ENCODE measurements around the gene C6orf58. TPM values are rescaled to one million over a fixed set of nuclear protein-coding genes. Genes with fewer than 3 reads are reported as not detected.

C6orf58 gene
- total RNA-seq (not detected), polyA plus RNA-seq (not detected), total RNA-seq (0 to 0.42 (median 0.06) reads per million in 6 experiments)

DNA sequence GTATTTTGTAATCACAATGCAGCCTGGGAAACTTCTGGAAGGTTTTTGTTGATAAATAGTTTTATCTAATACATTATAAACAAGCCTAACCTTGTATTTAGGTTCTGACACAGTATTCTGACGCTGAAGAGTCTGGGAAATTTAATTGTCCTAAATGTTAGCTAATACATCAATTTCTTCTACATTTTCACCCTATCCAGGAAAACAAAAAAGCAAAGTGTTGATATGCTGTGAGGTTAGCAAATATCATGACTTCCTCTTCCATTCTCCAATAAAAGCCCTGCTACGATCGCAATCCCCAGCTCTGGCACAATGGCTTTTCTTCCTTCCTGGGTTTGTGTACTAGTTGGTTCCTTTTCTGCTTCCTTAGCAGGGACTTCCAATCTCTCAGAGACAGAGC lies at the start of gene C6orf58:
C6orf58 (plus strand) TSS at position 301 of the 400 bp plus-strand sequence; CDS start at position 313, 12 bp downstream.
- DNase-seq (no peak), ATAC-seq (no peak)
- Mint-ChIP-seq H3K27me3 (peaks cover 8 to 24% (median 11%) of the 10 kb centered on the region in 5 donors), H3K36me3 (no peaks in the 10 kb centered on the region), H3K27ac (peak within 1 kb of the TSS in 1 of 10 donors; percentile 2), H3K4me3 (no peak within 1 kb of the TSS), H3K9me3 (no peaks in the 10 kb centered on the region), H3K4me1 (peaks cover 0 to 2% (median 0%) of the 10 kb centered on the region in 4 donors)
- POLR2A ChIA-PET: no interaction called here

DNA sequence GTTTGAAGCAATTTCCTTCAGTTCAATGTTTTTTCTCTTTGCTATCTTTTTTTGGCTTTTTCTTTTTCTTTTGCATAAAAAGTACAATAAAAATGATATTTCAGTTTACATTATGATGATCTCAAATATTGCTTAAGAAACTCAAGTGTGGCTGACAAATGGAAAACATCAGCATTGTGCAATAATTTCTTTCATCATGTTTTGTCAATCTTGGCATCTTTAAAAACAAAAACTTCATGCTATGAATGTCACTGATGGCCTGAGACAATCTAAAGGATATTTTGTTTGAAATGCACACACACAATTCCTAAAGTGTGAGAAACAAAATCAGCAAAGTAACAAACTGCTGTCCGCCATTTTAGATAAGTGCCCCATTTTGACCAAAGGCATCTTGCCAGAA lies 44.0 kb upstream of the C6orf58 start:
- Mint-ChIP-seq H3K4me1 (no peaks in the 10 kb centered on the region), H3K27me3 (peaks cover 20 to 28% (median 24%) of the 10 kb centered on the region in 5 donors), H3K36me3 (no peaks in the 10 kb centered on the region), H3K27ac (no peak overlapping the region), H3K9me3 (no peaks in the 10 kb centered on the region), H3K4me3 (no peak overlapping the region)
- no peak for DNase-seq
- no peak for ATAC-seq
- POLR2A ChIA-PET: no interaction called here

DNA sequence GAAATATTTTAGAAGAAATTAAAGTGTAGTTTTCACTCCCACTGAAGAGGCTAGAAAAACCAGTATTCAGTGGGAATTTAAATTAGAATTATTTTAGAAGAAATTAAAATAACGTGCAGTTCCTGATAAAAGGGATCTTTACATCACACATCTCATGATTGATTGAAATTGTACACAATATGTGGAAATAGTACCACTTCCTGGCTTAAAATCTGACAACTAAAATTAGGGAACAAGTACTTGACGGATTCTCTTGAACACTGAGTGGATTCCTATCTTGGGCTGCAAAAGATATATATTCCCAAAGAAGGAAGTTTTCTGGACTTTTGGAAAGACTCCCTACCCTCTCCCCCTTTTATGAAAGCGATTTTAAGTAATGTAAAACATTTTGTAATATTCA lies 43.2 kb upstream of the C6orf58 start:
- no peak for ATAC-seq
- POLR2A ChIA-PET: no interaction called here
- H3K4me1 Mint-ChIP-seq: no peaks in the 10 kb centered on the region
- peaks cover 13 to 24% (median 21%) of the 10 kb centered on the region in 5 donors for H3K27me3 Mint-ChIP-seq
- H3K4me3 Mint-ChIP-seq: no peak overlapping the region
- H3K27ac Mint-ChIP-seq: no peak overlapping the region
- no peaks in the 10 kb centered on the region for H3K36me3 Mint-ChIP-seq
- no peaks in the 10 kb centered on the region for H3K9me3 Mint-ChIP-seq
- DNase-seq: no peak

DNA sequence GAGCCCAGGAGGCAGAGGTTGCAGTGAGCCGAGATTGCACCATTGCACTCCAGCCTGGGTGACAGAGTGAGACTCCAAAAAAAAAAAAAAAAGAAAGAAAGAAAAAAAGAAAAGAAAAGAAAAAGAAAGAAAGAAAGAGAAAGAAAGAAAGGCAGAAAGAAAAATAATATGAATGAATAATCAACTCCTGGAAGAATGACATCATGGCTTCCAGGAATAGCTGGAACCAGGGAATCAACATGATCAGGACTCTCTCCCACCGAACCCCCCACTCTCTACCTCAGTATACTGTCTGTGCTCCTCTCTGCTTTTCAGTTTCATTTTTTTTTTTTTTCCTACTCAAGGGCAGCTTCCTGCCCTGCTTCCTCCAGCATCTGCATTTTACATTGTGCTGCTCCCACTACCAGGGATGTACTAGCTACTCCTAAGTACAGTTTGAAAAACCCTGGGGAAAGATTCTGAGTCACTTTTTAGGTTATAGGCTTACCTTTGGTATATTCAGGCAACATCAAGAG lies 38.2 kb upstream of the C6orf58 start:
- Mint-ChIP-seq H3K27me3 (peaks cover 13 to 21% (median 20%) of the 10 kb centered on the region in 5 donors), H3K27ac (no peak overlapping the region), H3K9me3 (no peaks in the 10 kb centered on the region), H3K36me3 (no peaks in the 10 kb centered on the region), H3K4me1 (peaks cover 0 to 2% (median 0%) of the 10 kb centered on the region in 4 donors), H3K4me3 (no peak overlapping the region)
- DNase-seq: no peak
- no peak for ATAC-seq
- POLR2A ChIA-PET: interaction anchor here (0.7 kb wide), 2 partner anchors 62 to 906 kb away, joined by 5 to 7 read pairs; no protein-coding TSS in a partner anchor

DNA sequence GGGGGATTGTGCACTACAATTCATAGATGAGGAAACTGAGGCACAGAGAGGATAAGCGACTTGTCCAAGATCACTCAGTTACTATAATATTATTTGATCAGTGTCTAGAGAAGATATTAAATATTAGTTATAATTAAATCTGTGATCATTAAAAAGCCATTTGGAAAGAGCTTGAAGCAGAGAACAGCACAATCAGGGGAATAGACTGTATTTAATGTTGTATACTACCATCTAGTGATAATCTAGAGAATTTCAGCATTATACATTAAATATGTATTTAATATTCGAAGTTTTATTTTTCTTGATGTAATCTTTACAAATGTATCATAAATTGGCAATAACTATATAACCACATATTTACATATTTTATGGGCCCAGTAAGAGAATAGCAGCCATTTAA lies 37.7 kb upstream of the C6orf58 start:
- no peaks in the 10 kb centered on the region for H3K36me3 Mint-ChIP-seq
- H3K27me3 Mint-ChIP-seq: peaks cover 13 to 21% (median 17%) of the 10 kb centered on the region in 5 donors
- no peak overlapping the region for H3K27ac Mint-ChIP-seq
- no peaks in the 10 kb centered on the region for H3K9me3 Mint-ChIP-seq
- POLR2A ChIA-PET: interaction anchor here (0.7 kb wide), 1 partner anchor 62 kb away, joined by 5 read pairs; no protein-coding TSS in a partner anchor
- DNase-seq (peak in 2 of 10 donors; percentile 18 to 22), ATAC-seq (no peak)
- no peak overlapping the region for H3K4me3 Mint-ChIP-seq
- peaks cover 0 to 2% (median 0%) of the 10 kb centered on the region in 4 donors for H3K4me1 Mint-ChIP-seq

DNA sequence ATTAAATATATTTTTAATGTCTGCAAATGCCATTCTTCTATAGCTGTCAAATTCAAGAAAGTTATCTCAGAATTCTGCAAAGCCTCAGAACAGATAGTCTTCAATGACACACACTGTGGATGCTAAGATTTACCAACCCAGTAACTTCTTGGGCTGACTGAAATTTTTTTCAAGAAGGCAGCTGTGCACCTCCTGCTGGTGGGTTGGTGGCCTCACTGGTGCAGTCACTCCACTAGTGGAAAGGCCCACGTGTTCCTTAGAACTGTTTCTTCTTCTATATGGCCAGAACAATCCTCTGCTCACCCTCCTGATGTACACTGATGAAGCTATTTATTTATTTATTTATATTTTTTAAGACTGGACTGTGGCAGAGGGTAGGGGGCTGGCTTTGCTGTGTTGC lies 29.8 kb upstream of the C6orf58 start:
- Mint-ChIP-seq H3K27ac (no peak overlapping the region), H3K4me3 (no peak overlapping the region), H3K36me3 (no peaks in the 10 kb centered on the region), H3K27me3 (peaks cover 7 to 30% (median 13%) of the 10 kb centered on the region in 5 donors), H3K4me1 (no peaks in the 10 kb centered on the region), H3K9me3 (no peaks in the 10 kb centered on the region)
- DNase-seq (peak in 1 of 10 donors; percentile 2), ATAC-seq (no peak)
- POLR2A ChIA-PET: no interaction called here

DNA sequence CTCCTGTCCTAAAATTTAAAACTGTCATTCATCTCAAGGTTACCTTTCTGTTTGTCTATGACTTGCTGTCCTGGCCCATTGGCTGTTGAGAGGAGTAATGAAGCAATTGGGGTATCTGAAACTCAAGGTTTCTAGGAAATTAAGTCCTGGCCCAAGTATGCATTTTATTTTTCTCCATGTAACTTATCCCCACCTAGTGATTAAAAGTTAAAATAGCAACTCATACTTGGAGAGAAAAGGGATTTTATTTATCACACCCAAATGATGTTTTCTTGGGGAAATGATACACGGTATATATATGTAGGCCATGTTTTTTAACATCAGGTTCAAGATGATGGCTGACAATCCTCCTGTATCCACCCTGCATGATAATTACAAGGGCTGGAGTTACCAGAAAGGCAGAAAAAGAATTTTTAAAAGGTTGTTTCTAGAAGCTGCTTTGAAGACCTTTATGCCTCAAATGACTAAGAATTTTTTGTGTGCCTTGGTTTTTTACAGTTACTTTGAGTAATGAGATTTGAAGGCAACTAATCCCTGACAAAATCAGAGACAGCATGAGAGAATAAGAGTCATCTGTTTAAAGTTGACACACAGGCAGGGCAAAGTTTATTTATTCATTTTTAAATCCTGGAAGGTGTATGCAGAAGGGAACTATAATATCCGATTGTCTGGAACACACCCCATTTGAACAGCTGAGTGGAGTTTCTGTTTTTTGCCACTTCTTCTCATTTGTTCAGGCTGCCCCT lies 28.9 kb upstream of the C6orf58 start:
- peaks cover 10 to 34% (median 13%) of the 10 kb centered on the region in 5 donors for H3K27me3 Mint-ChIP-seq
- H3K36me3 Mint-ChIP-seq: no peaks in the 10 kb centered on the region
- no peak overlapping the region for H3K4me3 Mint-ChIP-seq
- POLR2A ChIA-PET: no interaction called here
- no peak overlapping the region for H3K27ac Mint-ChIP-seq
- DNase-seq (no peak), ATAC-seq (no peak)
- H3K9me3 Mint-ChIP-seq: no peaks in the 10 kb centered on the region
- no peaks in the 10 kb centered on the region for H3K4me1 Mint-ChIP-seq

DNA sequence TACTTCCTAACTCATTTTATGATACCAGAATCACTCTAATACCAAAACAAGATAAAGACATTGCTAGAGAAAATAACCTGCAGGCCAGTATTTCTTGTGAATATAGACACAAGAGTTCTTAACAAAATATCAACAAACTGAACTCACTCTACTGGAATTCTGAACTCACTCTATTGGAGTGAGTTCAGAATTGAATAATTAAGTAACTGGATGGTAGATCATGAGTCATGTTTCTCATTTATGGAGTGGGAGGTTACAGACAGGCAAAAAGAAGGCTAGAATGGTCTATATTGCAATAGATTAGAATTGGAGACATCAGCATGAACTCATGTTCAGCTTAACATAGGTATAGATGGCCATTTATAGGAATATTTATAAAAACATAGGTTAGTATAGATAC lies 26.6 kb upstream of the C6orf58 start:
- DNase-seq (no peak), ATAC-seq (no peak)
- Mint-ChIP-seq H3K27ac (no peak overlapping the region), H3K36me3 (no peaks in the 10 kb centered on the region), H3K4me3 (no peak overlapping the region), H3K9me3 (no peaks in the 10 kb centered on the region), H3K4me1 (no peaks in the 10 kb centered on the region), H3K27me3 (peaks cover 7 to 34% (median 11%) of the 10 kb centered on the region in 5 donors)
- POLR2A ChIA-PET: no interaction called here

DNA sequence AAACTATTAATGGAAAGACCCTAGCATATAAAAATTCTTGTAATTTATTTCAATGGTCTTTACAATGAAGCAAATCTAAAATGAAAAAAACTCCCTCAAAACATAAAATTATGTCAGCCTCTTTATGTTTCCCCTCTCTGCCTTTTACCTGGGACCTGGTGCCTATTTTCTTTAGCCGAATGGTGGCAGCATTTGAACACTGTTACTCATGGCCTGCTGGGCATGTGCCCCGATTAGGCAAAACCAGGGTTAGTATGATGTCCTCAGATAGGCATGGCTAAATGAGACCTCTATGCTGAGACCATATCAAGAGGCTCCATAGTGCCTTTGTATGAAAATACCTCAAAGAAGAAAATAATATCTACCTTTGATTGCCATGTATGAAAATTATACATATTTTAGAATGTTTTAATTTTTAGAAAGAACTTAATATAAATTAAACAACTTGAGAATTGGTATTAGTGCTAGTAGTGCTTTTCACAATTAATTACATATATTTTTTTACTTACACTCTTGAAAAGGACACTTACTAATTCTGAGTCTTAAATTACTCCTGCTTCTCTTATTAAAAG lies 22.5 kb upstream of the C6orf58 start:
- Mint-ChIP-seq H3K4me1 (no peaks in the 10 kb centered on the region), H3K36me3 (no peaks in the 10 kb centered on the region), H3K9me3 (no peaks in the 10 kb centered on the region), H3K27me3 (peaks cover 8 to 41% (median 16%) of the 10 kb centered on the region in 5 donors), H3K27ac (no peak overlapping the region), H3K4me3 (no peak overlapping the region)
- POLR2A ChIA-PET: no interaction called here
- ATAC-seq: peak in 1 of 2 donors; percentile 37
- peak in 3 of 10 donors; percentile 2 to 19 (median 11) for DNase-seq

DNA sequence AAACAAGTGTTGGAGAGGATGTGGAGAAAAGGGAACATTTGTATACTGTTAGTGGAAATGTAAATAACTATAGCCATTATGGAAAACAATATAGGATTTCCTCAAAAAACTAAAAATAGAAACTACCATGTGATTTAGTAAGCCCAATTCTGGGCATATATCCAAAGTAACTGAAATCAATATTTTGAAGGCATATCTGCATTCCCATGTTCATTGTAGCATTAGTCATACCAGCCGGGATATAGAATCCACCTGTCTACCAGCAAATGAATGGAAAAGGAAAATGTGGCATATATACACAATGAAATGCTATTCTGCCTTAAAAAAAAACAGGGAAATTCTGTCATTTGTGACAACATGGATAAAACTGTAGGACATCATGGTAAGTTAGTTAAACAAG lies 15.3 kb upstream of the C6orf58 start:
- Mint-ChIP-seq H3K27ac (no peak overlapping the region), H3K4me3 (no peak overlapping the region), H3K4me1 (no peaks in the 10 kb centered on the region), H3K27me3 (peaks cover 7 to 16% (median 8%) of the 10 kb centered on the region in 5 donors), H3K9me3 (no peaks in the 10 kb centered on the region), H3K36me3 (peaks cover 0 to 5% (median 0%) of the 10 kb centered on the region in 3 donors)
- DNase-seq: no peak
- POLR2A ChIA-PET: no interaction called here
- no peak for ATAC-seq

DNA sequence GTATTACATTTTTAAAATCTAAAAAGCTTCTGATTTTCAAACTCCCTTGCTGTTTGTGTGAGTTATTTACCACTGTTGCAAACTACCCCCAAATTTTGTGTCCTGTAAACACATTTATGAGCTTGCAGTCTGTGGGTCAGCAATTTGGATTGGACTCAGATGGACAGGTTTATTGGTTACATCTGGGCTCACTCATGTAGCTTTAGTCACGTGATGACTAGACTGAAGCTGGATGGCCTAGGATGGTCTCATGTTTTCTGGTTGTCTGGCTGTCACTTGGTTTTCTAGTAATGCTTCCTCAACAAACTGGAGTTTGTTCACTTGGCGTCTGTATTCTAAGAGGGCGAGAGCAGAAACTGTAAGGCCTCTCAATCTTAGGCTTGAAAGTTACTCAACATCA lies 12.2 kb upstream of the C6orf58 start:
- POLR2A ChIA-PET: no interaction called here

DNA sequence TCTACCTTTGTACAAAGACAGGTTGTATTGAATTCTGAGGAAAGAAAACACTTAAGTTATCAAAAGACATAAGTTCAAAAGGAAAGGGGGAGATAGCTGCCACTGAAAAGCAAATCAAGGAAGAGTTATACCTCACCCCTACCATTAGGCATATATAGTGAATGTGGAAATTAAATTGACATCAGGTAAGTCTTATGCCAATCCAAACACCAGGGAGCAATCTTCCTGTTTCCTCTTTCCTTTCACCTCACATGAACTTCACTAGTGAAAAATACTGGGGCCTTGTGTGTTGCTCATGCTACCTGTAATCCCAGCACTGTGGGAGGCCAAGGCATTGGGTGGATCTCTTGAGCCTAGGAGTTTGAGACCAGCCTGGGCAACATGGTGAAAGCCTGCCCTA lies 10.9 kb upstream of the C6orf58 start:
- POLR2A ChIA-PET: no interaction called here
- ATAC-seq (no peak), DNase-seq (no peak)
- H3K27me3 Mint-ChIP-seq: peaks cover 4 to 9% (median 6%) of the 10 kb centered on the region in 5 donors
- H3K27ac Mint-ChIP-seq: no peak overlapping the region
- H3K4me3 Mint-ChIP-seq: no peak overlapping the region
- peaks cover 0 to 7% (median 2%) of the 10 kb centered on the region in 4 donors for H3K4me1 Mint-ChIP-seq
- no peaks in the 10 kb centered on the region for H3K9me3 Mint-ChIP-seq
- H3K36me3 Mint-ChIP-seq: peaks cover 0 to 5% (median 0%) of the 10 kb centered on the region in 3 donors

More for the DNA sequence above, 12.2 kb upstream of the C6orf58 start:
- H3K36me3 Mint-ChIP-seq: peaks cover 0 to 5% (median 0%) of the 10 kb centered on the region in 3 donors
- peaks cover 4 to 14% (median 6%) of the 10 kb centered on the region in 5 donors for H3K27me3 Mint-ChIP-seq
- H3K4me1 Mint-ChIP-seq: no peaks in the 10 kb centered on the region
- H3K27ac Mint-ChIP-seq: no peak overlapping the region
- H3K4me3 Mint-ChIP-seq: no peak overlapping the region
- DNase-seq (no peak), ATAC-seq (no peak)
- H3K9me3 Mint-ChIP-seq: no peaks in the 10 kb centered on the region

DNA sequence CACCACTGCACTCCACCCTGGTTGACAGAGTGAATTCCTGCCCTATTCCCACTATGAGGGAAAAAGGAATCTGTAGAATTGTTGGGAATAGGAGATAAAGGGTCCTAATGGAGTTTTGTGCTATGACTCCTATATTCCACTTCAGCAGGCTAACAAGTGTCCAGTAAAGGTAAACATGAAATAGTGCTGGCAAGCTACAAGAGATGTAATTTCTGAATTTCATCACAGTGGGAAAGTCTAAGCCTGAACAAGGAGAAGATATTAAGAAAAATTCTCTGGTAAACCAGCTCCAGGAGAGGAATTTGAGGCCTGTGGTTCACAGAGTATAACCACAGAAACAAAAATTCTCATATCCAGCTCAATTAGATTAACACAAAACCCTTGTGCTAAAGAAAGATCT lies 10.3 kb upstream of the C6orf58 start:
- POLR2A ChIA-PET: no interaction called here
- peaks cover 4 to 9% (median 6%) of the 10 kb centered on the region in 5 donors for H3K27me3 Mint-ChIP-seq
- H3K9me3 Mint-ChIP-seq: no peaks in the 10 kb centered on the region
- peaks cover 0 to 9% (median 2%) of the 10 kb centered on the region in 4 donors for H3K4me1 Mint-ChIP-seq
- H3K27ac Mint-ChIP-seq: no peak overlapping the region
- peaks cover 0 to 5% (median 0%) of the 10 kb centered on the region in 3 donors for H3K36me3 Mint-ChIP-seq
- no peak overlapping the region for H3K4me3 Mint-ChIP-seq
- DNase-seq (no peak), ATAC-seq (no peak)

All from naive thymus-derived CD8-positive, alpha-beta T cell (primary cell).